ENCODE results near the gene SLC22A6.

DNA sequence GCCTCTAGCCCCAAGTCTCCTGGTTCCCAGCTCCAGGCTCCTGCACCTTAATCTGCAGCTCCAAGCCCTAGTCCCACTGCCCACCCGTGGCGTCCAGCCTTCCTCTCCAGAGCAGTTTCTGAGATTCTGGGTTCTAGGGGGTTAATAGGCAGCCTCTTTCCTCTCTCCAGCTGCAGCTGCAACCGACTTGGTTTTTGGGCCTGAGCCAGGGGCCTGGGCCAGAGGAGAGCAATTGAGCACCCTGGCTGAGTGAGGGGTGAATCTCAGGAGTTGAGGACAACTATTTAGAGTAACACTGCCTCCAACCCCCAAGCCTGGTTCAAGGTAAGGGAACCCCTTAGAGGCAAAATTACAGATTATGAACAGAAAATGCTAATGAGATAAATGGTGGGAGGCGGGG is 54.6 kb downstream of the SLC22A6 start:
- TF ChIP-seq CTCF (IDR thresholded peaks at IDR 0.05; ENCODE audit: low read depth, low read length) (no peak), EZH2phosphoT487 (IDR thresholded peaks at IDR 0.05; ENCODE audit: low read depth) (no peak)

All from OCI-LY3 (cell line).